Testis (tissue), 2 donors: Measurements from ENCODE around the gene WDR93.

Experiments used
- CTCF ChIP-seq, 3 experiments: fragments of 450-650 bp in 2 of 3; fragments of 200-600 bp in 1 of 3; sonication (generic) in 1 of 3; IDR thresholded peaks; one replicate each; pipeline ENCODE4 v1.5.1; 2016 to 2019; ENCODE audit warnings: antibody characterized with exemption in 3 of 3, mild to moderate bottlenecking in 2 of 3, moderate library complexity in 1 of 3
- POLR2A ChIP-seq: fragments of 450-650 bp; IDR thresholded peaks from one replicate; pipeline ENCODE4 v1.6.1; 2017; ENCODE audit warnings: antibody characterized with exemption, mild to moderate bottlenecking, moderate library complexity

GRCh38 chr15:89746386-89746780 is 55.8 kb downstream of the WDR93 start:
- TF ChIP-seq POLR2A (no peak), CTCF (IDR thresholded peaks at IDR 0.05) (no peak)
